Tibial artery (tissue), 4 donors: ENCODE results near the gene PFKFB1.

Experiments
- DNase-seq, 2 donors: peaks; one replicate each; pipeline ENCODE4 v3.0.0-alpha.2; 2019
- H3K27ac ChIP-seq, 2 donors: fragments of 200-600 bp; sonication (generic) in 1 of 2; 1 replicate in 1 of 2; 2 replicates in 1 of 2; pipeline ENCODE4 v1.5.1; 2018 to 2019; ENCODE audit warnings: mild to moderate bottlenecking in 1 of 2
- H3K27me3 ChIP-seq, 2 donors: fragments of 200-600 bp; sonication (generic) in 1 of 2; one replicate each; pipeline versions ENCODE4 v1.5.1 to v1.6.0; 2016 to 2019
- H3K36me3 ChIP-seq, 3 donors: fragments of 200-600 bp; sonication (generic) in 2 of 3; one replicate each; pipeline ENCODE4 v1.5.1; 2016 to 2019; ENCODE audit warnings: mild to moderate bottlenecking in 2 of 3
- H3K4me1 ChIP-seq, 4 donors: fragments of 200-600 bp; sonication (generic) in 2 of 4; 1 replicate in 3 of 4; 2 replicates in 1 of 4; pipeline ENCODE4 v1.5.1; 2016 to 2019
- H3K4me3 ChIP-seq, 2 donors: fragments of 200-600 bp; sonication (generic) in 1 of 2; 1 replicate in 1 of 2; 2 replicates in 1 of 2; pipeline ENCODE4 v1.5.1; 2018 to 2019; ENCODE audit warnings: mild to moderate bottlenecking in 2 of 2
- H3K9me3 ChIP-seq, 3 donors: fragments of 200-600 bp; sonication (generic) in 1 of 3; one replicate each; pipeline ENCODE4 v1.5.1; 2016 to 2019
- CTCF ChIP-seq, 2 experiments: fragments of 200-600 bp in 1 of 2; fragments of 450-650 bp in 1 of 2; IDR thresholded peaks; one replicate each; pipeline ENCODE4 v1.5.1; 2017 to 2019; ENCODE audit warnings: antibody characterized with exemption in 2 of 2, mild to moderate bottlenecking in 1 of 2, moderate library complexity in 1 of 2
- intact Hi-C: fragments of 100-400 bp; cut with DNase I; formaldehyde crosslinking; loops from one replicate; pipeline ENCODE4 v1.15.0; 2023; ENCODE audit warnings: low total_unique reads

PFKFB1 gene

GRCh38 chrX:54994099-54994498 is at the start of gene PFKFB1:
Gene PFKFB1, minus strand, starts transcription at chrX:54994188. Its CDS starts 181 bp downstream, at chrX:54994007.
- Histone ChIP-seq H3K27ac (no peak within 1 kb of the TSS), H3K4me1 (peaks cover 0 to 1% (median 0%) of the 10 kb centered on the region in 4 donors)
- intact Hi-C loops = no loop called here

DNA sequence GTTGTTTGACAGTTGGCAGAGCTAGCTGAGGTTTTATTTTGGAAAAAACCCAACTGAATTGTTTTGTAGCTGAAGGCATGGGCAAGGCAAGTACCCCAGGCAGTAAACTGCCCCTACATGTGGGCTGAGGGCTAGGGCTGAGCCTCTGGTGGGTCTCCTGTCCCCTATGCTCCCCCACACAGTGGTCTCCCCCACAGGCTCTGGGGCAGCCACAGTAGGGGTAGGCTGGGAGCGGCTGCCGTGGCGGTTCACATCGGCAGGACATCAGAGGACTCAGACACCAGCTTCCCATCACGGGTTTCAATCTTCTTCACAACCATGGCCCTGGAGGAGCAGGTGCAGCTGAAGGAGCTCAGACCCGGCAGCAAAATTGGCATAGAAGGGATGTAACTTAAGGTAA is 47.5 kb upstream of the PFKFB1 start:
- H3K27ac ChIP-seq = no peak overlapping the region
- no peak overlapping the region for H3K4me3 ChIP-seq
- intact Hi-C loops = no loop called here
- H3K27me3 ChIP-seq = no peaks in the 10 kb centered on the region
- no peak for DNase-seq
- TF ChIP-seq CTCF (IDR thresholded peaks at IDR 0.05) = no peak
- H3K4me1 ChIP-seq = peaks cover 0 to 12% (median 0%) of the 10 kb centered on the region in 4 donors
- H3K9me3 ChIP-seq = no peaks in the 10 kb centered on the region
- H3K36me3 ChIP-seq = no peaks in the 10 kb centered on the region

More at GRCh38 chrX:54994099-54994498, at the start of gene PFKFB1:
- no peaks in the 10 kb centered on the region for H3K36me3 ChIP-seq
- no peak for TF ChIP-seq CTCF (IDR thresholded peaks at IDR 0.05)
- H3K4me3 ChIP-seq = no peak within 1 kb of the TSS
- no peak for DNase-seq
- H3K9me3 ChIP-seq = no peaks in the 10 kb centered on the region
- no peaks in the 10 kb centered on the region for H3K27me3 ChIP-seq

- TF ChIP-seq CTCF (IDR thresholded peaks at IDR 0.05) = no peak
- H3K27me3 ChIP-seq = no peaks in the 10 kb centered on the region
- no peaks in the 10 kb centered on the region for H3K36me3 ChIP-seq
- H3K27ac ChIP-seq = no peak overlapping the region
- intact Hi-C loops = no loop called here
- no peaks in the 10 kb centered on the region for H3K9me3 ChIP-seq
- no peak for DNase-seq
- H3K4me3 ChIP-seq = no peak overlapping the region
- H3K4me1 ChIP-seq = no peaks in the 10 kb centered on the region
These were observed 45.5 kb upstream of the PFKFB1 start for GRCh38 chrX:55039471-55039870.

DNA sequence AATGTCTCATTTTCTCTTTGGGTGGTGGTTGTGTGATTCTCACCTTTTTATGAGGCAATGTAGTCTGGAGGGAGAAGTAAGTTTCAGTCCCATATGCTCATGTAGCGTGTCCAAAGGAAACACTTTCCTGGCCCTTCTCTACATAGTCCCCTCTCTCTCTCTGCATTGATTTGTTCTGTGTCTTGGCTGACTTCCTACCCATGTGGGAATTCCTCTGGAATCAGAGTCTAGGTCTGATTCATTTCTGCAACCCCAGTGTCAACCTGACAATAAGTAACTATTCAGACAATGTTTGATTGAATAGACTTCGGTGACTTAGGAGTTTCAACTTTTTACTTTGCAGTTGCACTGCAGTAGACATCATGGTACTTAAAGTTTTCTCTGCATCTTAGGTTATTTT is 39.4 kb upstream of the PFKFB1 start:
- no peak for DNase-seq
- H3K9me3 ChIP-seq = no peaks in the 10 kb centered on the region
- H3K27me3 ChIP-seq = no peaks in the 10 kb centered on the region
- no peaks in the 10 kb centered on the region for H3K4me1 ChIP-seq
- no peak overlapping the region for H3K27ac ChIP-seq
- H3K36me3 ChIP-seq = no peaks in the 10 kb centered on the region
- no peak for TF ChIP-seq CTCF (IDR thresholded peaks at IDR 0.05)
- intact Hi-C loops = no loop called here
- no peak overlapping the region for H3K4me3 ChIP-seq

DNA sequence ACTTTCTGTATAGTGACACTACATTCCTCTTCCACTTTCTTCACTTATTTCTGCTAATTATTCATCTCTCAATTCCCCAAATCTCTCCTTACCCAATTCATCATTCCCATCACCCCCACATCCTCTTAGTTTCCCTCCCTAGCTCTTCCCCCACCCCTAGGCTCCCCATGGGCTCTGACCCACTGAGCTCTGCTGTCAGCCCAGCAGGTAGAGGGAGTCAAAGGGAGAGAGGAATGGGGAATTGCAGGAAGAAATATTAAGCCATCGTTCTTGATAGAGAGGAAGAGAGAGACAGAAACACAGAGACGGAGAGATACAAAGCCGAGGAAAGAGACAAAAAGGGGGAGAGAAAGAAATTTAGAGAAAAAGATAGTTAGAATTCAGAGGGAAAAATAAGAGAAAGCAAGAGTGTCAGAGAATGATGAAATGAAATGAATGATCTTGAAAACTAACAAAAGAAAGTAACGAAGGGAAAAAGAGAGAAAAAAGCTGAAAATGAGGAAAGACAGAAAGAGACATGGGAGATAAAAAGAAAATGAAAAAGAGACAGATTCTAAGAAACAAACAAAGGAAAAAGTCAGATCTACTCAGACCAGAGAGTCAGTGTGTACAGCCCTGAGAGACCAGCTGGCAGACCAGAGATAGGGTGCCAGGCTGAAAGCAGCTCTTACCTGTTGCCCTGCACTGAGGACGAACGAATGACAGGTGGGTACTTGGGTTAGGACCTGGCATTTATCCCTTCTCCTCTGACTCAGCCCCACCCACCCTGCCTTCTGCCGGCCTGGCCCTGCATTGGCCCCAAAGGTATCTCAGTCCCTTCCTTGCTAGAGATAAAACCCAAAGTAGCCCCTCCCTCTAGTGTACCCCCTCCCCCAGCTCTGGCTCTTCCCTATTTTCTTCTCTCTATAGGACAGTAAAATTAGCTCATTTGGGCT is 36.5 kb upstream of the PFKFB1 start, which contains the start of gene ALAS2:
TSS of gene ALAS2 (minus strand) at position 707 of the 935 bp plus-strand sequence. CDS start 4,977 bp downstream, outside the sequence.
- Histone ChIP-seq H3K27ac (no peak within 1 kb of the TSS), H3K27me3 (no peaks in the 10 kb centered on the region), H3K4me1 (no peaks in the 10 kb centered on the region), H3K4me3 (no peak within 1 kb of the TSS), H3K36me3 (no peaks in the 10 kb centered on the region), H3K9me3 (no peaks in the 10 kb centered on the region)
- no peak for DNase-seq
- TF ChIP-seq CTCF (IDR thresholded peaks at IDR 0.05) = no peak
- intact Hi-C loops = no loop called here
